Cardiac muscle cell (in vitro differentiated cells and primary cell): Measurements from ENCODE around the gene NTSR1. TPM values are rescaled to one million over a fixed set of nuclear protein-coding genes. Genes with fewer than 3 reads are reported as not detected.
"Not testable (repeated sequence)": the region's sequence is repeated elsewhere in the genome, so short reads cannot be mapped to it uniquely, and the experiment has no call there.

Experiments used
- DNase-seq, 2 donors: peaks; one replicate each; pipeline versions ENCODE4 v3.0.0 to v3.0.0-alpha.2; 2010 to 2017; ENCODE audit warnings: low read depth in 1 of 2, low spot score in 1 of 2
- H3K27ac ChIP-seq: fragments of 200-600 bp; sonication (generic); 2 replicates; pipeline ENCODE4 v1.5.1; 2016
- H3K27me3 ChIP-seq: fragments of 200-600 bp; sonication (generic); 2 replicates; pipeline ENCODE4 v1.6.0; 2016; ENCODE audit warnings: control low read depth
- H3K36me3 ChIP-seq: fragments of 200-600 bp; sonication (generic); 2 replicates; pipeline ENCODE4 v1.5.1; 2016; ENCODE audit warnings: control low read depth
- H3K4me1 ChIP-seq: fragments of 200-600 bp; sonication (generic); 2 replicates; pipeline ENCODE4 v1.8.1; 2017; ENCODE audit warnings: low read depth, mild to moderate bottlenecking, mixed run types
- H3K4me3 ChIP-seq: fragments of 200-600 bp; sonication (generic); 2 replicates; pipeline ENCODE4 v1.5.1; 2016; ENCODE audit warnings: mild to moderate bottlenecking
- H3K9me3 ChIP-seq: fragments of 200-600 bp; sonication (generic); 2 replicates; pipeline ENCODE4 v1.5.1; 2017; ENCODE audit warnings: low read depth, mild to moderate bottlenecking, control low read depth
- CTCF ChIP-seq: IDR thresholded peaks from 2 replicates; pipeline ENCODE4 v1.5.1; 2012; ENCODE audit warnings: low read depth, mild to moderate bottlenecking, low read length
- polyA plus RNA-seq: library from polyadenylated mRNA; unstranded; fragments of >200 nt; fragmentation: Nextera tagmentation; extraction: Ambion mirVana; gene quantifications from 2 replicates; pipeline ENCODE4 v1.2.1, GENCODE V29; 2016
- total RNA-seq: library from RNA; depleted of rRNA; stranded (reverse); fragments of >200 nt; gene quantifications from 2 replicates; pipeline ENCODE4 v1.2.3, GENCODE V29; 2016

The NTSR1 gene
- total and polyA plus RNA-seq, 2 experiments from 2014 or later: 0.03 TPM; not detected in 1

- H3K4me3 ChIP-seq: no peak overlapping the region
- no peak for TF ChIP-seq CTCF
- H3K27ac ChIP-seq: no peak overlapping the region
- H3K9me3 ChIP-seq: no peaks in the 10 kb centered on the region
- H3K36me3 ChIP-seq: no peaks in the 10 kb centered on the region
- H3K4me1 ChIP-seq: peaks cover 5% of the 10 kb centered on the region
- no peak for DNase-seq
- H3K27me3 ChIP-seq: no peaks in the 10 kb centered on the region
Observed at GRCh38 chr20:62682912-62683517, 25.6 kb upstream of the NTSR1 start.

GRCh38 chr20:62683660-62684322 is 24.8 kb upstream of the NTSR1 start:
- H3K27ac ChIP-seq, H3K4me1 ChIP-seq, H3K4me3 ChIP-seq, H3K27me3 ChIP-seq, H3K9me3 ChIP-seq, DNase-seq, H3K36me3 ChIP-seq: not testable (repeated sequence)

GRCh38 chr20:62684981-62685380 is 23.7 kb upstream of the NTSR1 start:
- peaks cover 5% of the 10 kb centered on the region for H3K4me1 ChIP-seq
- TF ChIP-seq CTCF: no peak
- no peaks in the 10 kb centered on the region for H3K36me3 ChIP-seq
- H3K9me3 ChIP-seq: no peaks in the 10 kb centered on the region
- H3K4me3 ChIP-seq: no peak overlapping the region
- DNase-seq: no peak
- no peak overlapping the region for H3K27ac ChIP-seq
- H3K27me3 ChIP-seq: no peaks in the 10 kb centered on the region

GRCh38 chr20:62685781-62686555 is 22.7 kb upstream of the NTSR1 start:
- Histone ChIP-seq H3K4me3 (no peak overlapping the region), H3K27me3 (no peaks in the 10 kb centered on the region), H3K27ac (no peak overlapping the region), H3K36me3 (no peaks in the 10 kb centered on the region), H3K9me3 (no peaks in the 10 kb centered on the region), H3K4me1 (peaks cover 5% of the 10 kb centered on the region)
- peak in 1 of 2 donors; percentile 23 for DNase-seq
- no peak for TF ChIP-seq CTCF

GRCh38 chr20:62686869-62687830 is 21.5 kb upstream of the NTSR1 start:
- TF ChIP-seq CTCF: no peak
- Histone ChIP-seq H3K9me3 (no peaks in the 10 kb centered on the region), H3K36me3 (no peaks in the 10 kb centered on the region), H3K4me1 (peaks cover 5% of the 10 kb centered on the region), H3K4me3 (no peak overlapping the region), H3K27me3 (no peaks in the 10 kb centered on the region), H3K27ac (no peak overlapping the region)
- no peak for DNase-seq
